AG09309 (cell line): Measurements from ENCODE around the gene TNNT3.
"Not testable (repeated sequence)": the region's sequence is repeated elsewhere in the genome, so short reads cannot be mapped to it uniquely, and the experiment has no call there.

ENCODE experiments used
- DNase-seq: peaks from one replicate; pipeline ENCODE4 v3.0.0-alpha.2; 2010; ENCODE audit warnings: low read depth
- H3K4me3 ChIP-seq: 2 replicates; pipeline ENCODE4 v1.5.1; 2011; ENCODE audit warnings: mild to moderate bottlenecking, low read depth, low read length, moderate library complexity; ENCODE audit not compliant: control insufficient read depth
- TF ChIP-seq, protein P1 (sequence below): IDR thresholded peaks from 2 replicates; pipeline ENCODE4 v1.5.1; 2011; ENCODE audit warnings: mild to moderate bottlenecking, low read depth, low read length, inconsistent platforms; ENCODE audit not compliant: insufficient read depth, control insufficient read depth; ENCODE audit errors: missing control alignments

TNNT3 gene

DNA sequence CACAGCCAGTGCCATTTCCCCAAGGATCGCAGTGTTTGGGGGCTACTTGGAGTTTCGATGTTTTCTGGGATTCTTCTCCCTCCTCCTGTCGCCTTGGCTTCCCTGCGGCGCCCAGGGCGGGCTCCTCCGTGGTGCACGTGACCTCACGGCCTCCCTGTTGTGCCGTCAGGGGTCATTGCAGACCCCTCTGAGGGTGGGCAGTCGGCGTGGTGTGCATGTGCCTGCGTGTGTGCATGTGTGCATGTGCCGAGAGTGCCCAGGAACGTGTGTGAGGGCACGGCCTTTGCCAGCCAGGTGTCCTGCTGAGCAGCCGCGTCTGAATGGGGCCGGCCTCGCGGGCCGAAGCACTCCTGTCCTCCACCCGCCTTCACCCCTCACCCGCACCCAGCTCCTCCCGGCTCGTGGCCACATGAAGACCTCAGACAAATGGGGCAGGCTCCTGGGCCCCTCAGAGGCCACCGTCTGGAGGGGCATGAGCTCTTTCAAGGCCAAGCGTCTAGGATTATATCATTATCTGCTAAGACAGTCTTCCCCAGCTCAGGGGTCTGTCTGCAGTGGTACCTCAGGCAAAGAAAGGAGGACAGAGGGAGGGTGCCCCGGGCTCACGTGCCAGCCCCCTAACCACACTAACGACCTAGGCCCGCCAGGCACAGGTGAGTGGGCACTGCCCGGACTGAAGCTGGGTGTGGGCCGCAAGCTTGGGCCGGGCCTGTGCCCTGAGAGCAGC, 18.3 kb downstream of the TNNT3 start:
- no peak for DNase-seq
- TF ChIP-seq, protein P1, sequence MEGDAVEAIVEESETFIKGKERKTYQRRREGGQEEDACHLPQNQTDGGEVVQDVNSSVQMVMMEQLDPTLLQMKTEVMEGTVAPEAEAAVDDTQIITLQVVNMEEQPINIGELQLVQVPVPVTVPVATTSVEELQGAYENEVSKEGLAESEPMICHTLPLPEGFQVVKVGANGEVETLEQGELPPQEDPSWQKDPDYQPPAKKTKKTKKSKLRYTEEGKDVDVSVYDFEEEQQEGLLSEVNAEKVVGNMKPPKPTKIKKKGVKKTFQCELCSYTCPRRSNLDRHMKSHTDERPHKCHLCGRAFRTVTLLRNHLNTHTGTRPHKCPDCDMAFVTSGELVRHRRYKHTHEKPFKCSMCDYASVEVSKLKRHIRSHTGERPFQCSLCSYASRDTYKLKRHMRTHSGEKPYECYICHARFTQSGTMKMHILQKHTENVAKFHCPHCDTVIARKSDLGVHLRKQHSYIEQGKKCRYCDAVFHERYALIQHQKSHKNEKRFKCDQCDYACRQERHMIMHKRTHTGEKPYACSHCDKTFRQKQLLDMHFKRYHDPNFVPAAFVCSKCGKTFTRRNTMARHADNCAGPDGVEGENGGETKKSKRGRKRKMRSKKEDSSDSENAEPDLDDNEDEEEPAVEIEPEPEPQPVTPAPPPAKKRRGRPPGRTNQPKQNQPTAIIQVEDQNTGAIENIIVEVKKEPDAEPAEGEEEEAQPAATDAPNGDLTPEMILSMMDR: no peak
- H3K4me3 ChIP-seq: no peak overlapping the region

DNA sequence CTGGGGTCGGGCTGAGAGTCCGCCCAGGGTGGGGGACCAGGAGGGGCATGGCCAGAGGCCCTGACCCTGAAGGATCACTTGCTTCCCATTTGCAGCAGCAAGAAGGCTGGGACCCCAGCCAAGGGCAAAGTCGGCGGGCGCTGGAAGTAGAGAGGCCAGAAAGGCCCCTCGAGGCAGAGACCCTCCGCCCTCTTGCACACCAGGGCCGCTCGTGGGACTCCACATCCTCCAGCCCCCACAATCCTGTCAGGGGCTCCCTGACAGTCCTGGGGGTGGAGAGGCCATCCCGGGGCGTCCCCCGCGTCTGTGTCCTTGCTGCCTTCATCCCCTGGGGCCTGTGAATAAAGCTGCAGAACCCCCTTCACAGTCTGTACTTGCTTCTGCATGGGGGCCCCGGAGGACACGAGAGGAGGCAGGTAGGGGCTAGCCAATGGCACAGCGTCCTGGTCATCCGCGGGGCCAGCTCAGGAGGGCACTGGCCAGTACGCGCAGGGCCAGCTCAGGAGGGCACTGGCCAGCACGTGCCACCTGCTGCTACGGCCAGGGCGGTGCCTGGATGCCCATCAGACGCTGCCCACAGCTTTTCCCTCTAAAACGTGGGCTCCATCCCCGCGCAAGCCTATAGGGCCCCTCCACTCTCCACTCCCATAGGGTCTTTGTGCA, 19.0 kb downstream of the TNNT3 start:
- TF ChIP-seq, protein P1: no peak
- no peak for DNase-seq
- no peak overlapping the region for H3K4me3 ChIP-seq

DNA sequence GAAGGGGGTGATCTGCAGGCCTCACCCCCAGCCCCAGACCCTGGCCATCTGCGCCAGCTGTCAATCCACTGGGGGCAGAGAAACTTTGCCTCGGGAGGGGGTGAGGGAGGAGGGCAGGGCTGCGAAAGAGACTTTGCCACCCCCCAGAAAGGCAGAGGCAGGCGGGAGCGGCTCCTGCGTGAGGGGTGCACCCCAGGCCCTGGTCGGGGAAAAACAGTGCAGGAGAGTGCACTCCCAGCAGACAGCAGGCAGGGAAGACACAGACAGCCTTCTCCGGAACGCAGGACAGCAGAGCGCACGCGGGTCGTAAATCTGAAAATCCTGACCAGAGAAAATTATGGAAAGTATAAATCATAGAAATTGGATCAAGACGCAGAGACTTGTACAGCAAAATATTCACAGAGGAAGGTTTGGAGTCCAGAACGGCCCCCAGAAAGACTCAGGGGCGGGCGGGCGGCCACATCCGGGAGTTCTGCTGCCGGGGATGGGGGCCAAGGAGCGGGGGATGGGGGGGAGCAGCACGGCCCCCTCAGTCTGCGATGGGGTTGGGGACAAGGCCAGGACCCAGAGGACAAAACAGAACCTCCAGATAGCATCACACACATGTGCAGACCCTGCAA, 19.6 kb downstream of the TNNT3 start:
- TF ChIP-seq, protein P1: no peak
- H3K4me3 ChIP-seq: no peak overlapping the region
- no peak for DNase-seq

DNA sequence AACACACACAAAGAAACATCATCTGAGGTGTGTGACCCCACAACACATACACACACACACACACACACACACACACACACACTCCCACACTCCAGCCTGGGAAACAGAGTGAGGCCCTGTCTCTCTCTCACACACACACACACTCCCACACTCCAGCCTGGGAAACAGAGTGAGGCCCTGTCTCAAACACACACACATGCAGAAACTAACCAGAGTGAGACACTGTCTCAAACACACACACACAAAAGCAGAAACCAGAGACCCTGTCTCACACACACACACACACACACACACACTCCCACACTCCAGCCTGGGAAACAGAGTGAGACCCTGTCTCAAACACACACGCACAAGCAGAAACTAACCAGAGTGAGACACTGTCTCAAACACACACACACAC, 20.3 kb downstream of the TNNT3 start:
- DNase-seq: not testable (repeated sequence)

DNA sequence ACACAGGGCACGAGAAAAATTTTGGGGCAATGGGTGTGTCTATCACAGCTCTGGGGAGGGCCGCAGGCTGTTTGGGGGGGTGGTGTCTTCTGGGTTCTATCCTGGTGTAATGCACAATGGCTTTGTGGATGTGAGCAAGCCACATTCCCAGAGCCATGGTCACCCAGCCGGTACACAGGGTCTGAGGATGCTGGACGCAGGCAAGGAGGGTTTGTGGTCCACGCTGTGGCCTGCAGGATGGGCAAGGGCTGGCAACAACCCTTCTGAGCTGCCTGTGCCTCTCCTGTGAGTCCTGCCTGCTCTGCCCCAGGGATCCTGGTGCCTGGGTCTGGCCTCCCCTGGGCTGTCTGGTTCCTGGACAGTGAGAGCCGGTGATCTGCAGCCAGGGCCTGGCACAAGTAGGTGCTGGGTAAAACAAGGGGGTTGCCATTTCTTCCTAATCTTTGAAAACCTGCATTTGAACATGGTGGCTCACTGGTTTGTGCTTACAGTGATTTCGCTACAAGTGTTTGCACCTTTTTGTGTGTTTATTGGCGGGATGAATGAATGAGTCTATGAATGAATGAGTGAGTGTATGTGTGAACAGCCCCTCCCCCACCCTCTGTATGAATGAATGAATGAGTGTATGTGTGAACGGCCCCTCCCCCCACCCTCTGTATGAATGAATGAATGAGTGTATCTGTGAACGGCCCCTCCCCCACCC, 23.2 kb downstream of the TNNT3 start:
- no peak overlapping the region for H3K4me3 ChIP-seq
- no peak for DNase-seq
- TF ChIP-seq, protein P1: no peak

More for the DNA sequence above, 20.3 kb downstream of the TNNT3 start:
- not testable (repeated sequence) for H3K4me3 ChIP-seq

DNA sequence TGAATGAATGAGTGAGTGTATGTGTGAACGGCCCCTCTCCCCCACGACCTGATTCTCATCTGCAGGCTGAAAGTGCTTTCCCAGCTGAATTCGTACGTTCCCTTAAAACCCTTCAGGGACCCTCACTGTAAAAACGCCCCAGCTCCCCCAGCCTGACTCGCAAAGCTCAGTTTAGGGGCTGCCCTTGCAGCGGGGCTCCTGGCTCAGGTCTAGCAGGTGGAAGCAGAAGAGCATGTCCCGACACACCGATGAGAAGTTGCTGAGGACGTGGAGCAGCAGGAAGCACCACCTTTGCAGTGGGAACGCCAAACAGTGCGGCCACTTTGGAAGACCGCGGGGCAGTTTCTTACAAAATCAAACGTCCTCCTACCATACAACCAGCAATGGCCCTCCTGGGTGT, 24.1 kb downstream of the TNNT3 start:
- no peak overlapping the region for H3K4me3 ChIP-seq
- no peak for DNase-seq
- TF ChIP-seq, protein P1: no peak

DNA sequence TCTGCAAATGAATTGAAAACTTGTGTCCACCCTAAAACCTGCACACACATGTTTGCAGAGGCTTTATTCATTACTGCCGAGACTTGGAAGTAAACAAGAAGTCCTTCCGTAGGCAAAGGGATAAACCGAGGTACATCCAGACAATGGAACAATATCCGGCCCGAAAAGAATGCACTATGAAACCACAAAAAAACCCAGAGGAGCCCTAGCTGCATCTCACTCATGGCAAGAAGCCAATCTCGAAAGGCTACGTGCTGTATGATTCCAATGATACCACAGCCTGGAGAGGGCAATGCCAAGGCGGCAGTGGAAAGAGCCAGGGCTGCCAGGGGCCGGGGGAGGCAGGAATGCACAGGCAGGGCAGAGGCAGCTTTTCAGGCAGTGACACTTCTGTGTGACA, 24.5 kb downstream of the TNNT3 start:
- TF ChIP-seq, protein P1: no peak
- H3K4me3 ChIP-seq: no peak overlapping the region
- DNase-seq: no peak
